Right lung (tissue), 5 donors: ENCODE data around the gene RPS6KA3. TPM values are rescaled to one million over a fixed set of nuclear protein-coding genes. Genes with fewer than 3 reads are reported as not detected.
"Not testable (repeated sequence)": the region's sequence is repeated elsewhere in the genome, so short reads cannot be mapped to it uniquely, and the experiment has no call there.

Experiments
- DNase-seq, 2 donors: peaks; one replicate each; pipeline ENCODE4 v3.0.0-alpha.2; 2013
- polyA plus RNA-seq, 5 donors: library from polyadenylated mRNA; unstranded; fragments of 120-200 nt; gene quantifications; one replicate each; pipeline versions ENCODE4 v1.2.1 to v1.2.3, GENCODE V29; 2013; ENCODE audit warnings: inconsistent platforms in 1 of 5, low replicate concordance in 1 of 5; ENCODE audit not compliant: insufficient read length in 5 of 5, insufficient read depth in 1 of 5

RPS6KA3 gene
- polyA plus RNA-seq, 5 donors = 26.4 to 51.0 (median 45.7) TPM

- no peak for DNase-seq
Measured at GRCh38 chrX:20147561-20147960, 119.1 kb downstream of the RPS6KA3 start.

- no peak for DNase-seq
Measured at GRCh38 chrX:20144491-20144890, 122.2 kb downstream of the RPS6KA3 start.

- no peak for DNase-seq
Measured at GRCh38 chrX:20143561-20143960, 123.1 kb downstream of the RPS6KA3 start.

GRCh38 chrX:20143111-20143510 lies 123.6 kb downstream of the RPS6KA3 start:
- no peak for DNase-seq

GRCh38 chrX:20141281-20142220 lies 125.2 kb downstream of the RPS6KA3 start, which contains the start of gene EIF1AX:
TSS of gene EIF1AX (minus strand) at chrX:20141838. CDS start at chrX:20141640, 198 bp downstream.
- peak; percentile 99 for DNase-seq

- DNase-seq = no peak
Measured at GRCh38 chrX:20140420-20140819, 126.3 kb downstream of the RPS6KA3 start.

- no peak for DNase-seq
Measured at GRCh38 chrX:20139966-20140365, 126.7 kb downstream of the RPS6KA3 start.

- DNase-seq = no peak
Measured at GRCh38 chrX:20135944-20136343, 130.8 kb downstream of the RPS6KA3 start.

GRCh38 chrX:20132666-20133065 lies 134.0 kb downstream of the RPS6KA3 start:
- no peak for DNase-seq

GRCh38 chrX:20130357-20130756 lies 136.4 kb downstream of the RPS6KA3 start:
- no peak for DNase-seq

- DNase-seq = no peak
Measured at GRCh38 chrX:20129547-20129946, 137.2 kb downstream of the RPS6KA3 start.

- no peak for DNase-seq
Measured at GRCh38 chrX:20128670-20129069, 138.0 kb downstream of the RPS6KA3 start.

- DNase-seq = not testable (repeated sequence)
Measured at GRCh38 chrX:20127440-20127839, 139.3 kb downstream of the RPS6KA3 start.

GRCh38 chrX:20126833-20127232 lies 139.9 kb downstream of the RPS6KA3 start:
- DNase-seq = not testable (repeated sequence)

GRCh38 chrX:20124964-20125363 lies 141.7 kb downstream of the RPS6KA3 start:
- DNase-seq = no peak

- no peak for DNase-seq
Measured at GRCh38 chrX:20118065-20118824, 148.5 kb downstream of the RPS6KA3 start.

GRCh38 chrX:20116577-20117240 lies 150.0 kb downstream of the RPS6KA3 start, which contains the start of gene MAP7D2:
TSS of gene MAP7D2 (minus strand) at chrX:20116907. CDS start at chrX:20116879, 28 bp downstream.
- no peak for DNase-seq

GRCh38 chrX:20116087-20116576 lies 150.6 kb downstream of the RPS6KA3 start:
- DNase-seq = no peak

- no peak for DNase-seq
Measured at GRCh38 chrX:20112022-20112774, 154.5 kb downstream of the RPS6KA3 start.

GRCh38 chrX:20111271-20111670 lies 155.4 kb downstream of the RPS6KA3 start:
- no peak for DNase-seq
